GM19035 (cell line): ENCODE measurements around the gene GSTM5.
"Not testable (repeated sequence)": the region's sequence is repeated elsewhere in the genome, so short reads cannot be mapped to it uniquely, and the experiment has no call there.

Source experiments
- ATAC-seq: cut with Tn5 transposase; IDR thresholded peaks from one replicate; pipeline ENCODE4 v1.9.1; 2021; ENCODE audit not compliant: unreplicated experiment

GSTM5 gene

DNA sequence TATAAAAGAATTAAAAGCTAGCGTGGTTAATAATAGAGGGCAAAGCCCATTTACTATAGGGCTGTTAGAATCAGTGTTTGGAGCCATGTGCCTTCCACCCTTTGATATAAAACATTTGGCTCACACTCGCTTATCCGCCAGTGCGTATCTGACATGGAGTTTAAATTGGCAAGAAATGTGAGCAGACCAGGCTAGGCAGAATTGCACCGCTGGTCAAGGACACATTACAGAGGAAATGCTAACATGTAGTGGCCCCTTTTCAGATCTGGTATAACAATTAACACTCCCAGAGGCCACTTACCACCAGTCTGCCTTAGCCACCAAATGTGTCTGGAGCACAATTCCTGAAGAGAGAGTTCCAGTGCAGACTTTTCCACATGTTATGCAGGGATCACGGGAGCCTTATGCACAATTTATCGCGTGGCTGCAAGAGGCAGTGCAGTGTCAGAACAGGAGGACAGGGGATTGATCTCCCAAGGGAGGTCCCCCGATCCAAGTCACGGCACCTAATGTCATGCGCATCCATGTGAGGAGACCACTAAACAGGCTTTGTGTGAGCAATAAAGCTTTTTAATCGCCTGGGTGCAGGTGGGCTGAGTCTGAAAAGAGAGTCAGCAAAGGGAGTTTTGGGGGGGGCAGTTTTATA lies 14.8 kb downstream of the GSTM5 start:
- no peak for ATAC-seq

- ATAC-seq = no peak
Observed at GRCh38 chr1:109728870-109729269, 16.8 kb downstream of the GSTM5 start.

DNA sequence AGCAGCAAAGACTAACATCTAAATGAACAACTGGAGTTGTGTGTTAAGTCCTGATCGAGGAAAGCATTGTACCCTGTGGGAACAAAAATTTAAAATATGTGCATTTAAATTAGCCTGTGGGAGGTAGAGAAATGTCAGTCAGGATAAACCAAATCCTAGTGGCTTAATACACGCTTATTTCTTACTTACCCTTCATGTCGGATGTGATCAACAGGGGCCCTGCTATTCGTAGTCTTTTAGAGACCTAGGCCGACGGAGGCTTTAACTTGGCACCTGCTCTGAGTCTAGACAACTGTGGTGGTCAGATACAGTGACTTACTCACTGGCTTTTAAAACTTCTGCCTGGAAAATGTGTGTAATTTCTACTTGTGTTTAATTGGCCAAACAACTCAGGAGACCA lies 18.6 kb downstream of the GSTM5 start:
- no peak for ATAC-seq

DNA sequence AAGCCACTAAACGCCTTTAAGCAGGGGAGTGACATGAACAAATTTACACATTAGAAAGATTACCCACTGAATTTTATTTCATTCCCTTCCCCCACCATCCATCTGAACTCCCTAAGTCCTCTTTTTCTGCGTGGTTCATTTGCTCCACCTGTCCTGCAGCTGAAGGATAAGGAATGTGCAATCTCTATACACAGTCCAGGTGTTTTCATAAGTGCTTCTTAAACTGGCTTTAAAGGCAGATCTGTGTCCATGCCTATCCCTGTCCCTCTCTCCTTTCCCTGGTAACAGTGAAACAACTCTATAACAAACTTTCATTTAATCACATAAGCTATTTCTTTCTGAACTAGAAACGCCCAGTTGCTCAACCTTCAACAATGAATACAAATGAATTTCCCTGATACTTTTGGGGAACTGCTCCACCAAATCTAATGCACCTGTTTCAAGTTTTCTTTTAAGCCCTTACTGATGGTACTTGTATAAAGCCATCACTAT lies 20.4 kb downstream of the GSTM5 start:
- no peak for ATAC-seq

DNA sequence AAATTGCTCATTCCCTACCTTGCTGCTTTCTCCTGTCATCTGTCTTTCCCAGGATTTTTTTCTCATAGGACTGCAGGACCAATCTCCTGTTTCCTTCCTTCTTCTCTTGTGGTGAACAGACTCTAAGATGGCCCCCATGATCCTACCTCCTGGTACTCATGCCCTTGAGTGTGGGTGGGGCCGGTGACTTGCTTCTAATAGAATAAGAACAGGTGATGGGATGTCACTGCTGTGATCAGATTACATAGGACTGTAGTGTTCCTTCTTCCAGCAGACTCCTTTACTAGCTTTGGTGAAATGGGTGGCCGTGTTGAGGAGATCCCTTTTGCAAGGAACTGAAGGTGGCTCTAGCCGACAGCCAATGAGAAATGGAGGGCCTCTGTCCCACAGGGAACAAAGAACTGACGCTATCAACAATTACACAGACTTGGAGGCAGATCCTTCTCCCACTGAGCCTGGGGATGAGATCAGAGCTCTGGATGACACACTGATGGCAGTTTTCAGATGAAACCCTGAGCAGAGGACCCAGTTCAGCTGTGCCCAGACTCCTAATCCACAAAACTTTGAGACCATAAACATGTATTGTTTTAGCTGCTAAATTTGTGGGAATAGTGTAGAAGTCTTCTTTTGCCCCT lies 21.3 kb downstream of the GSTM5 start:
- ATAC-seq = no peak

DNA sequence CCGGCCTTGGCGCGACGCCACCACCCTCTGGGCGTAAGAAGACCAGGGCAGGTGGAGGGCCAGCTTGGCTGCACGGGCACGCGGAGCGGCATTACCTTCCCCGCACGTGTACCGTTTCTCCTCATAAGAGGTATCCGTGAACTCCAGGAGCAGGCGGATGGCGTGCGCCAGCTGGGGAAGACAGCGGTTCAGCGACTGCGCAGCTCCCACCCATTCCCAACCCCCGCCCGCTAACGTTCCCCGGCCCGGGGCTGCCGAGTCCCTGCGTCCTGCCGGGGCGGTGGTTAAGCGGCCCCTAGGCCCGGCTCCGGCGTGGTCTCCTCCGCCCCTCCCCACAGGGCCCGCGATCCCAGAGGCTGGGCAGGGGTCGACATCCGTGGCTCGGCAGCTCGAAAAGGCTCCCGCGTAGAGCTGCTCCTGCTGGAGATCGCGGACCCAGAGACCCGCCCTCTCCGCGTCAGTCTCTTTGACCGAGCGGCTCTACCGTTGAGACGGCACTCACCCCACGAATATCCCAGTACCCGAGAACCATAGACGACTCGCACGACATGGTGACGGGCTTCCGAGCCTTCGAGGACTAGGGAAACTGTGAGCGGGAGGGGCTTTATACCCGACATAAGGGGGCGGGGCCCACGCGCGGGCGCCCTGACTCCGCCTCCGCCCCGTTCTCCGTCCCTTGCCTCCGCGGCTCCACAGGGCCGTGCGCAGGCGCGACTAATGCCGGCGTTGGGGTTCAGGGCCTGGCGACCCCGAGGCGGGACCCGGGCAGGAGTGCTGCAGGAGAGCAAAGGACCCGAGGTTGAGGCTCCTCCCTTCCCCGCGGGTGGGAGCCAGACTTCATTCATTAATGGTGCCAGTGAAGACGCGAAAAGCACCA lies 27.9 kb downstream of the GSTM5 start:
- peak; percentile 92 for ATAC-seq

- peak; percentile 30 for ATAC-seq
Observed at GRCh38 chr1:109740615-109741373, 28.7 kb downstream of the GSTM5 start, which contains the start of gene GSTM3. GSTM3 (minus strand) TSS chr1:109741038; CDS start chr1:109740287, 751 bp downstream.

DNA sequence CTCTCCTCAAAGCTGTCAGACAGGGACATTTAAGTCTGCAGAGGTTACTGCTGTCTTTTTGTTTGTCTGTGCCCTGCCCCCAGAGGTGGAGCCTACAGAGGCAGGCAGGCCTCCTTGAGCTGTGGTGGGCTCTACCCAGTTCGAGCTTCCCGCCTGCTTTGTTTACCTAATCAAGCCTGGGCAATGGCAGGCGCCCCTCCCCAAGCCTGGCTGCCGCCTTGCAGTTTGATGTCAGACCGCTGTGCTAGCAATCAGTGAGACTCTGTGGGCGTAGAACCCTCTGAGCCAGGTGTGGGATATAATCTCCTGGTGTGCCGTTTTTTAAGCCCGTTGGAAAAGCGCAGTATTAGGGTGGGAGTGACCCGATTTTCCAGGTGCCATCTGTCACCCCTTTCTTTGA lies 36.3 kb downstream of the GSTM5 start:
- not testable (repeated sequence) for ATAC-seq

DNA sequence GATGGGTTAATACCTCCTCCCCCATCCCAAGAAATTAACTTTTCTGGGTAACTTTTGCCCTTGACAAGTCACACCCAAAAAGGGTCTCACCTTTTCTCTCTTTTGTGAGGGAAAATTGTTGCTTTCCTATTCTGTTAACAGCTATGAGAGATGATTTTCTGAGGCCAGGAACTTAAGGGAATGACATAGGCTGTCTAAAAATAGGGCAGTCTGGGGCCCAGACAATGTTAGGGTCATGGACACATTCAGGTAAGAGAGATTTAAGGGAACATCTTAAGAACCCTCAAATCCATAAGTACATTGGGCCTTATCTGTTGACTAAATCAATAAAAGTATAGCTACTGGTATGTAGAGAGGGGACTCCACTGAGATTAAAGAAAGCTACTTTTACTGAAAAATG lies 37.2 kb downstream of the GSTM5 start:
- no peak for ATAC-seq

- ATAC-seq = no peak
Observed at GRCh38 chr1:109750241-109750882, 38.3 kb downstream of the GSTM5 start.

- ATAC-seq = no peak
Observed at GRCh38 chr1:109750920-109751319, 38.9 kb downstream of the GSTM5 start.

- ATAC-seq = no peak
Observed at GRCh38 chr1:109751531-109752260, 39.6 kb downstream of the GSTM5 start.

DNA sequence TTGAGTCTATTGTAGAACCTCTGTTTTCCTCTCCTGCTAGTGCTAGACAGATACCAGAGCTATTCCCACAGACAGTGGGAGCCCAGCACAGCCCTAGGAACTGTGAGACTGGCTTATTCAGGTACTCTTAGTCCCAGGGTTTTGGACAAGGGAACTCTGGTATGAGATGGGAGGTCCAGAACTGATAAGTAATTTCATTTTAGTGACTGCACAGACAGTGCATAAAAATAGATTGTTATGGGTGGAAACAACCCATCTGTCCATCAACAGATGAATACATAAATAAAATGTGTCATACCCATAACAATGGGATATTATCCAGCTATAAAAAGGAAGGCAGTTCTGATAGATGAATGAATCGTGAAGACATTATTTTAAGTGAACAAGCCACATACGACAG lies 42.7 kb downstream of the GSTM5 start:
- no peak for ATAC-seq

GRCh38 chr1:109756325-109756724 lies 44.3 kb downstream of the GSTM5 start:
- ATAC-seq = not testable (repeated sequence)

- no peak for ATAC-seq
Observed at GRCh38 chr1:109756848-109757521, 44.9 kb downstream of the GSTM5 start.

- no peak for ATAC-seq
Observed at GRCh38 chr1:109757936-109758786, 46.1 kb downstream of the GSTM5 start.

GRCh38 chr1:109759513-109760334 lies 47.7 kb downstream of the GSTM5 start:
- ATAC-seq = no peak
